GM12878 (cell line): ENCODE data around the gene TMEM25. TPM values are rescaled to one million over a fixed set of nuclear protein-coding genes. Genes with fewer than 3 reads are reported as not detected.
A peak's percentile ranks its signal among the peaks of the same experiment; 100 is the strongest.

Source experiments
- ATAC-seq: fragments of 200-7000 bp; cut with Tn5 transposase; 3 replicates; pipeline ENCODE4 v1.9.1; 2020; ENCODE audit warnings: mild to moderate bottlenecking, moderate library complexity
- BruUV-seq: library from RNA; stranded (reverse); fragments of 400-500 nt; replicated peaks from 2 replicates; lab custom pipeline; 2021; lab: Mats Ljungman, UMichigan
- CTCF ChIA-PET: fragments of 300-600 bp; sonication (Branson Sonifier 250); formaldehyde crosslinking; extraction: SDS; loops from one replicate; lab custom pipeline; 2021; ENCODE audit warnings: inconsistent platforms; lab: Yijun Ruan, JAX
- POLR2A ChIA-PET: fragments of 350-600 bp; formaldehyde crosslinking; extraction: SDS; loops from one replicate; lab custom pipeline; 2021; ENCODE audit warnings: inconsistent platforms; lab: Charles Lee
- RAD21 ChIA-PET: fragments of 300-600 bp; sonication (Branson Sonifier 250); formaldehyde crosslinking; loops from one replicate; lab custom pipeline; 2023; ENCODE audit warnings: antibody characterized with exemption; ENCODE audit not compliant: unreplicated experiment; lab: Charles Lee
- SMC1A ChIA-PET: fragments of 300-600 bp; sonication (Branson Sonifier 250); formaldehyde crosslinking; loops from one replicate; lab custom pipeline; 2023; ENCODE audit not compliant: unreplicated experiment, uncharacterized antibody; lab: Charles Lee
- DNase-seq: peaks from one replicate; pipeline ENCODE4 v3.0.0-alpha.2; 2011; ENCODE audit warnings: low read depth, low spot score
- FAIRE-seq: peaks from 3 replicates; lab custom pipeline; 2011; peaks lifted over from hg19 to GRCh38; lab: Jason Lieb, UNC
- H2AFZ ChIP-seq: 2 replicates; pipeline ENCODE4 v1.6.0; 2011; ENCODE audit warnings: low read depth, low read length, control low read depth; ENCODE audit not compliant: control insufficient read depth
- H3K27ac ChIP-seq: 2 replicates; pipeline ENCODE4 v1.5.1; 2011; ENCODE audit warnings: control low read depth; ENCODE audit not compliant: control insufficient read depth, insufficient read depth
- H3K27me3 ChIP-seq, 2 experiments: replicated peaks in 1 of 2; 2 replicates each; pipeline versions ENCODE4 v1.6.0 to v1.6.1; 2011; ENCODE audit warnings: low read length in 1 of 2; ENCODE audit not compliant: control insufficient read depth in 2 of 2, insufficient read depth in 2 of 2
- H3K36me3 ChIP-seq, 2 experiments: 2 replicates each; pipeline ENCODE4 v1.5.1; 2011; ENCODE audit warnings: low read length in 1 of 2; ENCODE audit not compliant: control insufficient read depth in 2 of 2, insufficient read depth in 2 of 2
- H3K4me1 ChIP-seq: 2 replicates; pipeline ENCODE4 v1.6.1; 2011; ENCODE audit warnings: mild to moderate bottlenecking, low read length, moderate library complexity, mixed read lengths; ENCODE audit not compliant: control insufficient read depth, insufficient read depth
- H3K4me2 ChIP-seq: 2 replicates; pipeline ENCODE4 v1.6.0; 2011; ENCODE audit warnings: control low read depth; ENCODE audit not compliant: control insufficient read depth, insufficient read depth
- H3K4me3 ChIP-seq: fragments of 200-600 bp; sonication (generic); 2 replicates; pipeline ENCODE4 v1.5.1; 2016
- H3K79me2 ChIP-seq: 2 replicates; pipeline ENCODE4 v1.6.0; 2011; ENCODE audit warnings: low read length; ENCODE audit not compliant: control insufficient read depth, insufficient read depth
- H3K9ac ChIP-seq: 2 replicates; pipeline ENCODE4 v1.8.0; 2011; ENCODE audit warnings: low read length, control low read depth, mixed read lengths; ENCODE audit not compliant: control insufficient read depth, insufficient read depth
- H3K9me3 ChIP-seq: replicated peaks from 3 replicates; pipeline ENCODE4 v1.5.1; 2011; ENCODE audit warnings: mild to moderate bottlenecking, low read length; ENCODE audit not compliant: control insufficient read depth, insufficient read depth
- H4K20me1 ChIP-seq: 2 replicates; pipeline ENCODE4 v1.6.0; 2011; ENCODE audit not compliant: control insufficient read depth, insufficient read depth
- BACH1 ChIP-seq: fragments of 450-650 bp; IDR thresholded peaks from 2 replicates; pipeline ENCODE4 v1.6.1; 2017; ENCODE audit warnings: mild to moderate bottlenecking, borderline replicate concordance
- CHD1 ChIP-seq: IDR thresholded peaks from 2 replicates; pipeline ENCODE4 v1.6.1; 2012; ENCODE audit warnings: low read depth, low read length, improper control_type of control experiment
- CHD2 ChIP-seq: IDR thresholded peaks from 2 replicates; pipeline ENCODE4 v1.6.1; 2011; ENCODE audit warnings: low read depth, low read length, improper control_type of control experiment, borderline replicate concordance
- EGR1 ChIP-seq, 2 experiments: IDR thresholded peaks; 1 replicate in 1 of 2; 2 replicates in 1 of 2; pipeline ENCODE4 v1.6.1; 2011 to 2012; ENCODE audit warnings: low read depth in 2 of 2, low read length in 2 of 2, borderline replicate concordance in 1 of 2, mild to moderate bottlenecking in 1 of 2, moderate library complexity in 1 of 2
- PBX3 ChIP-seq: IDR thresholded peaks from 2 replicates; pipeline ENCODE4 v1.6.1; 2011; ENCODE audit warnings: mild to moderate bottlenecking, low read depth, low read length, moderate library complexity; ENCODE audit not compliant: insufficient replicate concordance
- RFX5 ChIP-seq: IDR thresholded peaks from 2 replicates; pipeline ENCODE4 v1.6.1; 2011; ENCODE audit warnings: low read depth, low read length, improper control_type of control experiment
- SMAD5 ChIP-seq: IDR thresholded peaks from 2 replicates; pipeline ENCODE4 v1.6.1; 2016; ENCODE audit warnings: antibody characterized with exemption, low read depth
- SUPT20H ChIP-seq: IDR thresholded peaks from 2 replicates; pipeline ENCODE4 v1.6.1; 2011; ENCODE audit warnings: low read depth, mild to moderate bottlenecking, low read length, moderate library complexity, borderline replicate concordance; ENCODE audit not compliant: control insufficient read depth
- WRNIP1 ChIP-seq: IDR thresholded peaks from 2 replicates; pipeline ENCODE4 v1.6.1; 2011; ENCODE audit warnings: low read depth, low read length, improper control_type of control experiment, borderline replicate concordance
- ZBTB11 ChIP-seq: fragments of 450-650 bp; formaldehyde crosslinking; IDR thresholded peaks from 2 replicates; pipeline ENCODE4 v1.5.0; 2022; ENCODE audit warnings: mild to moderate bottlenecking, missing genetic modification characterization
- ZSCAN29 ChIP-seq: fragments of 450-650 bp; IDR thresholded peaks from 2 replicates; pipeline ENCODE4 v1.6.1; 2017; ENCODE audit warnings: mild to moderate bottlenecking, moderate library complexity
- WGBS: methylation state at CpG from one replicate; pipeline ENCODE4 v1.1.6; 2016; ENCODE audit warnings: low lambda C conversion rate; ENCODE audit not compliant: insufficient replicate concordance, insufficient coverage; ENCODE audit errors: missing lambda C conversion rate; 5-methylcytosine and 5-hydroxymethylcytosine counted together
- in situ Hi-C: fragments of 300-500 bp; cut with MboI; formaldehyde crosslinking; loops from 9 replicates; pipeline ENCODE4 v1.14.3; 2018; ENCODE audit warnings: mixed read lengths
- intact Hi-C: fragments of 100-400 bp; cut with micrococcal nuclease; formaldehyde crosslinking; loops from one replicate; pipeline ENCODE4 v1.14.2; 2022; ENCODE audit not compliant: unreplicated experiment
- polyA plus RNA-seq, 11 experiments: library from polyadenylated mRNA; depleted of rRNA in 4 of 11; unstranded in 6 of 11; stranded (reverse) in 5 of 11; fragments of >200 nt; fragmentation: Nextera tagmentation in 4 of 11; fragmentation: Illumina TruSeq in 1 of 11; extraction: Ambion mirVana in 4 of 11; extraction: Trizol in 1 of 11; gene quantifications; 1 replicate in 1 of 11; 2 replicates in 10 of 11; pipeline versions ENCODE4 v1.2.1 to v1.2.3, GENCODE V29; 2011 to 2016; ENCODE audit warnings: inconsistent platforms in 2 of 11, missing spikeins in 2 of 11, low read depth in 1 of 11
- total RNA-seq, 4 experiments: library from RNA; depleted of rRNA in 3 of 4; stranded (reverse); fragments of >200 nt in 3 of 4; fragmentation: Illumina TruSeq in 1 of 4; extraction: Trizol in 1 of 4; gene quantifications; 2 replicates each; pipeline versions ENCODE4 v1.2.1 to v1.2.3, GENCODE V29; 2013 to 2021

Gene TMEM25
- total and polyA plus RNA-seq, 10 of the 15 experiments (the other 5 are each of a cell fraction or from before 2014, with no cell fraction given) = 1.4 to 13.9 (median 7.8) TPM

- Histone ChIP-seq H3K4me2 (no peak overlapping the region), H3K4me3 (no peak overlapping the region), H3K36me3 (no peaks in the 10 kb centered on the region; a peak in 1 of 4 replicates), H2AFZ (no peak overlapping the region), H3K27ac (no peak overlapping the region), H3K27me3 (no peaks in the 10 kb centered on the region), H3K4me1 (no peaks in the 10 kb centered on the region), H3K9me3 (no peaks in the 10 kb centered on the region), H3K9ac (no peak overlapping the region), H3K79me2 (no peaks in the 10 kb centered on the region), H4K20me1 (no peaks in the 10 kb centered on the region)
- SMC1A ChIA-PET = no interaction called here
- POLR2A ChIA-PET = interaction anchor here (0.6 to 1.1 kb wide), 2 partner anchors 47 to 328 kb away, joined by 3 read pairs; no protein-coding TSS in a partner anchor
- TF ChIP-seq PBX3 = no peak
- no peak for TF ChIP-seq ZBTB11 (CRISPR knock-in tag)
- no peak for TF ChIP-seq EGR1 (IDR thresholded peaks at IDR 0.05; ENCODE audit: borderline replicate concordance in 1 of 2, low read depth in 2 of 2, low read length in 2 of 2)
- TF ChIP-seq SUPT20H = no peak
- TF ChIP-seq BACH1 = no peak
- no peak for TF ChIP-seq RFX5
- TF ChIP-seq CHD2 = no peak
- TF ChIP-seq SMAD5 = no peak
- no peak for TF ChIP-seq ZSCAN29
- TF ChIP-seq WRNIP1 = no peak
- no peak for TF ChIP-seq CHD1
- DNase-seq = no peak
- no peak for ATAC-seq
- WGBS = 87% methylated on average over 8 of the region's 8 CpGs
- in situ Hi-C loops (no loop called here), intact Hi-C loops (no loop called here)
- FAIRE-seq = no peak
- BruUV-seq = TSS peak; percentile 70
- RAD21 ChIA-PET = interaction anchor here (0.5 kb wide), 1 partner anchor 28 kb away, joined by 3 read pairs; the partner anchor contains the start of gene ARCN1
- CTCF ChIA-PET = interaction anchor here (0.6 kb wide), 1 partner anchor 19 kb away, joined by 3 read pairs; no protein-coding TSS in a partner anchor
Observed at GRCh38 chr11:118544010-118544646, 13.1 kb downstream of the TMEM25 start.
